Naive thymus-derived CD4-positive, alpha-beta T cell (primary cell): ENCODE data around the gene SSTR5. TPM values are rescaled to one million over a fixed set of nuclear protein-coding genes. Genes with fewer than 3 reads are reported as not detected.

Experiments
- ATAC-seq: fragments of 150-1000 bp; cut with Tn5 transposase; 2 replicates; pipeline ENCODE4 v1.10.0; 2021; ENCODE audit warnings: mild to moderate bottlenecking, moderate library complexity
- CTCF ChIA-PET: fragments of 350-600 bp; sonication (Branson Sonifier 250); formaldehyde crosslinking; loops from one replicate; lab custom pipeline; 2021; ENCODE audit warnings: antibody characterized with exemption; lab: Charles Lee
- POLR2A ChIA-PET: fragments of 350-600 bp; sonication (Branson Sonifier 250); formaldehyde crosslinking; loops from one replicate; lab custom pipeline; 2021; ENCODE audit warnings: antibody characterized with exemption, inconsistent platforms; lab: Charles Lee
- DNase-seq, 9 donors: peaks; one replicate each; pipeline versions ENCODE4 v3.0.0 to v3.0.0-alpha.2; 2020 to 2022; ENCODE audit warnings: mixed read lengths in 1 of 9
- H3K27ac ChIP-seq: one replicate; pipeline ENCODE4 v1.7.0; 2013; ENCODE audit warnings: mild to moderate bottlenecking, low read depth, low read length, moderate library complexity
- H3K27me3 ChIP-seq, 2 donors: one replicate each; pipeline ENCODE4 v1.7.0; 2013; ENCODE audit warnings: low read length in 2 of 2, mild to moderate bottlenecking in 2 of 2, moderate library complexity in 2 of 2; ENCODE audit not compliant: control insufficient read depth in 2 of 2, insufficient read depth in 2 of 2
- H3K36me3 ChIP-seq, 3 experiments: 1 replicate in 2 of 3; 2 replicates in 1 of 3; pipeline ENCODE4 v1.7.0; 2013; ENCODE audit warnings: low read length in 3 of 3, mild to moderate bottlenecking in 3 of 3, moderate library complexity in 1 of 3; ENCODE audit not compliant: insufficient read depth in 3 of 3, control insufficient read depth in 2 of 3
- H3K4me1 ChIP-seq, 2 donors: one replicate each; pipeline ENCODE4 v1.7.0; 2013; ENCODE audit warnings: low read length in 2 of 2, mild to moderate bottlenecking in 2 of 2, moderate library complexity in 1 of 2; ENCODE audit not compliant: control insufficient read depth in 2 of 2, insufficient read depth in 2 of 2
- H3K4me3 ChIP-seq: 2 replicates; pipeline ENCODE4 v1.7.0; 2013; ENCODE audit warnings: mild to moderate bottlenecking, low read length
- H3K9me3 ChIP-seq, 3 experiments: 1 replicate in 2 of 3; 2 replicates in 1 of 3; pipeline ENCODE4 v1.7.0; 2013; ENCODE audit warnings: low read length in 3 of 3; ENCODE audit not compliant: control insufficient read depth in 2 of 3
- H3K27ac Mint-ChIP-seq, 9 donors: one replicate each; pipeline ENCODE4 v1.8.0; 2020 to 2022; ENCODE audit warnings: mixed read lengths in 9 of 9, mild to moderate bottlenecking in 8 of 9, moderate library complexity in 5 of 9, inconsistent platforms in 2 of 9
- H3K27me3 Mint-ChIP-seq, 5 donors: one replicate each; pipeline ENCODE4 v1.8.0; 2021 to 2022; ENCODE audit warnings: mixed read lengths in 5 of 5, mild to moderate bottlenecking in 1 of 5
- H3K36me3 Mint-ChIP-seq, 5 donors: one replicate each; pipeline ENCODE4 v1.8.0; 2020 to 2022; ENCODE audit warnings: mixed read lengths in 5 of 5, mild to moderate bottlenecking in 3 of 5, inconsistent platforms in 1 of 5
- H3K4me1 Mint-ChIP-seq, 7 donors: one replicate each; pipeline ENCODE4 v1.8.0; 2020 to 2022; ENCODE audit warnings: mixed read lengths in 7 of 7, mild to moderate bottlenecking in 3 of 7, inconsistent platforms in 1 of 7
- H3K4me3 Mint-ChIP-seq, 10 donors: one replicate each; pipeline ENCODE4 v1.8.0; 2020 to 2022; ENCODE audit warnings: mild to moderate bottlenecking in 10 of 10, mixed read lengths in 10 of 10, moderate library complexity in 6 of 10, inconsistent platforms in 2 of 10
- H3K9me3 Mint-ChIP-seq, 11 donors: one replicate each; pipeline ENCODE4 v1.8.0; 2020 to 2022; ENCODE audit warnings: mixed read lengths in 11 of 11, mild to moderate bottlenecking in 4 of 11, inconsistent platforms in 1 of 11, moderate library complexity in 1 of 11
- intact Hi-C, 2 donors: fragments of 100-400 bp; cut with micrococcal nuclease; formaldehyde crosslinking; loops; one replicate each; pipeline ENCODE4 v1.15.1; 2023
- polyA plus RNA-seq, 2 donors: library from polyadenylated mRNA; unstranded; fragments of 300-500 nt; fragmentation: Illumina TruSeq; gene quantifications; one replicate each; pipeline ENCODE4 v1.2.3, GENCODE V29; 2021
- total RNA-seq, 6 experiments: library from RNA in 5 of 6; stranded (reverse) in 5 of 6; gene quantifications; 1 replicate in 5 of 6; 2 replicates in 1 of 6; pipeline ENCODE4 v1.2.3 and lab custom pipeline; 2021 to 2026

SSTR5 gene
- total and polyA plus RNA-seq, 7 experiments from 2014 or later = not detected

- Mint-ChIP-seq H3K27me3 (peaks cover 15 to 42% (median 21%) of the 10 kb centered on the region in 5 donors), H3K27ac (no peak overlapping the region), H3K4me3 (no peak overlapping the region), H3K9me3 (peaks cover 0 to 3% (median 0%) of the 10 kb centered on the region in 11 donors), H3K36me3 (no peaks in the 10 kb centered on the region), H3K4me1 (peaks cover 0 to 4% (median 1%) of the 10 kb centered on the region in 7 donors)
- H3K27ac ChIP-seq = no peak overlapping the region
- H3K4me1 ChIP-seq = no peaks in the 10 kb centered on the region
- H3K36me3 ChIP-seq = no peaks in the 10 kb centered on the region
- DNase-seq (no peak), ATAC-seq (no peak)
- no peak overlapping the region for H3K4me3 ChIP-seq
- CTCF ChIA-PET = no interaction called here
- no peaks in the 10 kb centered on the region for H3K9me3 ChIP-seq
- intact Hi-C loops = no loop called here
- peaks cover 0 to 3% of the 10 kb centered on the region in 2 donors for H3K27me3 ChIP-seq
- POLR2A ChIA-PET = no interaction called here
Measured at GRCh38 chr16:1065469-1066128, 6.9 kb upstream of the SSTR5 start.

GRCh38 chr16:1066584-1067172, 5.9 kb upstream of the SSTR5 start:
- peaks cover 20 to 42% (median 21%) of the 10 kb centered on the region in 5 donors for H3K27me3 Mint-ChIP-seq
- ATAC-seq = no peak

GRCh38 chr16:1067629-1068028, 4.9 kb upstream of the SSTR5 start:
- ATAC-seq (no peak), DNase-seq (no peak)
- Mint-ChIP-seq H3K27ac (peak overlapping the region in 4 of 9 donors; percentile 36 to 85 (median 68)), H3K9me3 (peaks cover 0 to 3% (median 0%) of the 10 kb centered on the region in 11 donors), H3K27me3 (peaks cover 23 to 49% (median 25%) of the 10 kb centered on the region in 5 donors), H3K4me3 (peak overlapping the region in 4 of 10 donors; percentile 9 to 39 (median 22)), H3K36me3 (no peaks in the 10 kb centered on the region), H3K4me1 (peaks cover 0 to 4% (median 3%) of the 10 kb centered on the region in 7 donors)
- no peaks in the 10 kb centered on the region for H3K36me3 ChIP-seq
- CTCF ChIA-PET = no interaction called here
- intact Hi-C loops = no loop called here
- H3K27ac ChIP-seq = no peak overlapping the region
- H3K4me1 ChIP-seq = no peaks in the 10 kb centered on the region
- no peaks in the 10 kb centered on the region for H3K9me3 ChIP-seq
- H3K27me3 ChIP-seq = peaks cover 0 to 3% of the 10 kb centered on the region in 2 donors
- no peak overlapping the region for H3K4me3 ChIP-seq
- POLR2A ChIA-PET = no interaction called here

More at GRCh38 chr16:1066584-1067172, 5.9 kb upstream of the SSTR5 start:
- Mint-ChIP-seq H3K36me3 (no peaks in the 10 kb centered on the region), H3K4me3 (no peak overlapping the region), H3K4me1 (peaks cover 0 to 4% (median 3%) of the 10 kb centered on the region in 7 donors), H3K27ac (no peak overlapping the region), H3K9me3 (peaks cover 0 to 3% (median 0%) of the 10 kb centered on the region in 11 donors)
- no peak overlapping the region for H3K4me3 ChIP-seq
- no peaks in the 10 kb centered on the region for H3K9me3 ChIP-seq
- no peaks in the 10 kb centered on the region for H3K4me1 ChIP-seq
- H3K27ac ChIP-seq = no peak overlapping the region
- H3K36me3 ChIP-seq = no peaks in the 10 kb centered on the region
- intact Hi-C loops = no loop called here
- no peak for DNase-seq
- ChIA-PET CTCF (no interaction called here), POLR2A (no interaction called here)
- H3K27me3 ChIP-seq = peaks cover 0 to 3% of the 10 kb centered on the region in 2 donors

- H3K4me1 ChIP-seq = no peaks in the 10 kb centered on the region
- H3K36me3 Mint-ChIP-seq = no peaks in the 10 kb centered on the region
- H3K36me3 ChIP-seq = no peaks in the 10 kb centered on the region
- peaks cover 23 to 49% (median 25%) of the 10 kb centered on the region in 5 donors for H3K27me3 Mint-ChIP-seq
- no peak overlapping the region for H3K4me3 ChIP-seq
- no peak overlapping the region for H3K27ac ChIP-seq
- ChIA-PET POLR2A (no interaction called here), CTCF (no interaction called here)
- H3K27ac Mint-ChIP-seq = peak overlapping the region in 1 of 9 donors; percentile 49
- peaks cover 0 to 4% (median 3%) of the 10 kb centered on the region in 7 donors for H3K4me1 Mint-ChIP-seq
- DNase-seq = no peak
- intact Hi-C loops = no loop called here
- peaks cover 0 to 3% (median 0%) of the 10 kb centered on the region in 11 donors for H3K9me3 Mint-ChIP-seq
- peaks cover 0 to 3% of the 10 kb centered on the region in 2 donors for H3K27me3 ChIP-seq
- no peak overlapping the region for H3K4me3 Mint-ChIP-seq
- ATAC-seq = no peak
- H3K9me3 ChIP-seq = no peaks in the 10 kb centered on the region
Measured at GRCh38 chr16:1068451-1068850, 4.1 kb upstream of the SSTR5 start.

- ChIA-PET CTCF (no interaction called here), POLR2A (no interaction called here)
- intact Hi-C loops = no loop called here
- DNase-seq (no peak), ATAC-seq (no peak)
- no peak overlapping the region for H3K27ac ChIP-seq
- Mint-ChIP-seq H3K4me1 (peaks cover 0 to 4% (median 3%) of the 10 kb centered on the region in 7 donors), H3K4me3 (no peak overlapping the region), H3K27me3 (peaks cover 19 to 43% (median 23%) of the 10 kb centered on the region in 5 donors), H3K9me3 (peaks cover 0 to 3% (median 0%) of the 10 kb centered on the region in 11 donors), H3K36me3 (no peaks in the 10 kb centered on the region), H3K27ac (no peak overlapping the region)
- H3K36me3 ChIP-seq = no peaks in the 10 kb centered on the region
- H3K4me1 ChIP-seq = no peaks in the 10 kb centered on the region
- H3K27me3 ChIP-seq = peaks cover 0 to 3% of the 10 kb centered on the region in 2 donors
- no peak overlapping the region for H3K4me3 ChIP-seq
- no peaks in the 10 kb centered on the region for H3K9me3 ChIP-seq
Measured at GRCh38 chr16:1069154-1069553, 3.4 kb upstream of the SSTR5 start.

- ChIA-PET CTCF (no interaction called here), POLR2A (no interaction called here)
- intact Hi-C loops = no loop called here
- Histone ChIP-seq H3K4me3 (no peak overlapping the region), H3K9me3 (no peaks in the 10 kb centered on the region), H3K27me3 (no peaks in the 10 kb centered on the region), H3K27ac (no peak overlapping the region), H3K4me1 (no peaks in the 10 kb centered on the region), H3K36me3 (no peaks in the 10 kb centered on the region)
- Mint-ChIP-seq H3K4me1 (peaks cover 0 to 4% (median 1%) of the 10 kb centered on the region in 7 donors), H3K27me3 (peaks cover 10 to 32% (median 21%) of the 10 kb centered on the region in 5 donors), H3K9me3 (peaks cover 0 to 3% (median 0%) of the 10 kb centered on the region in 11 donors), H3K27ac (no peak overlapping the region), H3K36me3 (no peaks in the 10 kb centered on the region), H3K4me3 (no peak overlapping the region)
- ATAC-seq (no peak), DNase-seq (no peak)
Measured at GRCh38 chr16:1070084-1070863, 2.3 kb upstream of the SSTR5 start.
